ENCODE results near the gene PHF2.

DNA sequence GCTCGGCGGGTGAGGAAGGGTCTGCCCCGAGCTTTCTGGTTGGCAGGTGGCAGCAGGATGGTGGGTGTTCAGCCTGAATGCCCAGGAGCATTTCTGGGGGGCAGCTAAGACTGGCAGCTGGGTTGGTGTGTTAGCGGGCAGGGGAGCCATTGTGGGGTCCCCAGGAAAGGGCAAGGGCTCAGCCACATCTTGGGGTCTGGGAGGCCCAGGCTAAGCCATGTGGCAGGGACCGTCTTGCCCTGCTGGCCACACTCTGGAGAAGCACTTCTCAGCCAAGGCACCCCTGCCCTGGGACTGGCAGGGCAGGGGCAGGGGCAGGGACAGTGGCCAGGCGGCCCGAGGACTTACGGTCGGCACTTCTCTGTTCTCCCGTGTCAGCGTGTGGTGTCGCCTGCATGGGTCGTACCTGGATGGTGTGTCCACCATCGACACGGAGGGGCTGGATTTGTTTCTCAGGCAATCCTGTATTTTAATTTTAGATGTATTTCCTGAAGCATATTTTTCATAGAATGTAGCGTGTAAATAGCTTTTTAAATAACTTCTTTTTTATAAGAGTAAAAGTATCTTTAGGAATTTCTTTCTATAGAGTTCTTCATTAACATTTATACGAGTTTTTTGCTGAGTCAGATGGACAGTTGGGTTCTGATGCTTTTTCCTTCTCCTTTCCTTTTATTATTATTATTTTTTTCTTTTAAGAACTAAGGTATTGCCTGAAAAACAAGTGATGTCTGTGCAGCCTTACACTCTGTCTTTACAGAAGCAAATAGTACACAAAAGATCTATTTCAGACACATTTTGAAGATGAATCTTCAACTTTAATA, 102.0 kb downstream of the PHF2 start:
- TF ChIP-seq, protein P1, sequence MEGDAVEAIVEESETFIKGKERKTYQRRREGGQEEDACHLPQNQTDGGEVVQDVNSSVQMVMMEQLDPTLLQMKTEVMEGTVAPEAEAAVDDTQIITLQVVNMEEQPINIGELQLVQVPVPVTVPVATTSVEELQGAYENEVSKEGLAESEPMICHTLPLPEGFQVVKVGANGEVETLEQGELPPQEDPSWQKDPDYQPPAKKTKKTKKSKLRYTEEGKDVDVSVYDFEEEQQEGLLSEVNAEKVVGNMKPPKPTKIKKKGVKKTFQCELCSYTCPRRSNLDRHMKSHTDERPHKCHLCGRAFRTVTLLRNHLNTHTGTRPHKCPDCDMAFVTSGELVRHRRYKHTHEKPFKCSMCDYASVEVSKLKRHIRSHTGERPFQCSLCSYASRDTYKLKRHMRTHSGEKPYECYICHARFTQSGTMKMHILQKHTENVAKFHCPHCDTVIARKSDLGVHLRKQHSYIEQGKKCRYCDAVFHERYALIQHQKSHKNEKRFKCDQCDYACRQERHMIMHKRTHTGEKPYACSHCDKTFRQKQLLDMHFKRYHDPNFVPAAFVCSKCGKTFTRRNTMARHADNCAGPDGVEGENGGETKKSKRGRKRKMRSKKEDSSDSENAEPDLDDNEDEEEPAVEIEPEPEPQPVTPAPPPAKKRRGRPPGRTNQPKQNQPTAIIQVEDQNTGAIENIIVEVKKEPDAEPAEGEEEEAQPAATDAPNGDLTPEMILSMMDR (IDR thresholded peaks at IDR 0.05; ENCODE audit: low read length), result no peak
- no peak for TF ChIP-seq EZH2 (optimal IDR thresholded peaks at IDR 0.05; ENCODE audit: low read depth, low read length)
